ENCODE measurements around the gene RPL12.

Gene RPL12

DNA sequence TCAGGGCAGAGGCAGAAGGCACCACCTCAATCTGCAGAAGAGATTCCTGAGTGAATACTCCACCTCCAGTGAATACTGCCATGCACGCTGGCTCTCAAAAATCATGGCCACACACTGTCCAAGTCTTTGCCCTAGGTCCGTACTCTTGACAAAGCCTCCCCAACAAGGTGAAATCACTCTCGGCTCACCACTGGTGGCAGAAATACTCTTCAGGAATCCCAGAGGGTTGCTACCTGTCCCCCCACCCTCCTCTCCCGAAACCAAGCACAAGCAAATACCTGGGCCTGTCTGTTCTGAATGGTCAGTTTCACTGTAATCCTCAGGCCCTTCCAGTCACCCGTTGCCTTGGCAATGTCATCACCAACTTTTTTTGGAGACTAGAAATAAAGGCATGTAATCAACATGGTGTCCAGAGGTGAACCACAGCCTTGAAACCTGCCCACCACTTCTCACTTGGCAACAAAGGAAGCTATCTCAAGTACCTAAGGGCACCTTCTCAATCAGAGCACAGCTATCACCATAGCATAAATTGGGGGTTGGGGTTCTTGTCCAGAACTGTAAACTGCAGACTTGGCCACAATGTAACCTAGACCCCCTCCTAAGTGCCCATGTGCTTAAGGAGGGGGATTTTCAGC is 1.8 kb downstream of the RPL12 start:
- Histone ChIP-seq H3K27ac (ENCODE audit: low read depth, low read length) (peak overlapping the region; percentile 90), H3K4me1 (ENCODE audit: insufficient read depth, low read length) (peaks cover 5% of the 10 kb centered on the region; the same call in 1 of the 2 replicates), H3K4me3 (ENCODE audit: low read length) (peak overlapping the region; percentile 98), H3K36me3 (ENCODE audit: insufficient read depth, low read length) (peaks cover 66% of the 10 kb centered on the region), H3K9me3 (ENCODE audit: insufficient read depth, low read depth, low read length) (no peaks in the 10 kb centered on the region), H3K27me3 (ENCODE audit: insufficient read depth, low read length) (no peaks in the 10 kb centered on the region), H3K9ac (ENCODE audit: low read depth, low read length) (peak overlapping the region; percentile 100)
- WGBS = 63% methylated on average over 5 of the region's 5 CpGs

DNA sequence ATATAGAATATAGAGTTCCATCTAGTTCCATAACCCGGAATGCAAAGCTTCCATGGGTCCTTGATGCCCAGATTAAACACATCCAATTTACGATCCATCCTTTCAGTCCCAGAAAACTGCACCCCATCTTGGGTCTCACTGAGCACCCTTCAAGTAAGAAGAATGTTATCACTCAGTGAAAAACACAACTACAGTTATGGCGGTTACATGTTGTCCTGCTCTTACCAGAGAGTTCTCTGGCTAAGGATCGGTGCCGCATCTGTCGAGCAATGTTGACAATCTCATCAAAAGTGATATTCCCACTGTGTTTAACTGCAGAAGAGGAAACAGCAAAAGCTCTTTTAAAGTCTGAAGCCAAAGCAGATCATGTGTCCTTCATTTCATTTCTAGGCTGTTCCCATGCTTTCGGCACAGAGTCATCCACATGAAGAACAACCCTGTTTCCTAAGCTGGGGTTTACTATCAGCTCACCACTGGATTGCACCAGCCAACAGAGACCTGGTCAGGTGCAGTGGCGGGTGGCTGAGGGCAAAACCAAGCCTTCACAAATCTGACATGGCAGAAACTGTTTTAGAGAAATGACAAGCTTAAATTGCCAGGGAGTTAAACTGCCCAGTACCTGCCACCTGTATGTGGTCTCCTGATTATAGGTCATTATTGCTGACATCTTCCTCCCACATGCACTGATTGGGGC is 2.9 kb downstream of the RPL12 start:
- Histone ChIP-seq H3K9me3 (ENCODE audit: insufficient read depth, low read depth, low read length) (no peaks in the 10 kb centered on the region), H3K4me1 (ENCODE audit: insufficient read depth, low read length) (peaks cover 5% of the 10 kb centered on the region; the same call in 1 of the 2 replicates), H3K36me3 (ENCODE audit: insufficient read depth, low read length) (peaks cover 72% of the 10 kb centered on the region), H3K27ac (ENCODE audit: low read depth, low read length) (peak overlapping the region; percentile 70), H3K9ac (ENCODE audit: low read depth, low read length) (peak overlapping the region; percentile 100), H3K27me3 (ENCODE audit: insufficient read depth, low read length) (no peaks in the 10 kb centered on the region), H3K4me3 (ENCODE audit: low read length) (peak overlapping the region; percentile 98)
- WGBS = 95% methylated on average over 8 of the region's 8 CpGs

DNA sequence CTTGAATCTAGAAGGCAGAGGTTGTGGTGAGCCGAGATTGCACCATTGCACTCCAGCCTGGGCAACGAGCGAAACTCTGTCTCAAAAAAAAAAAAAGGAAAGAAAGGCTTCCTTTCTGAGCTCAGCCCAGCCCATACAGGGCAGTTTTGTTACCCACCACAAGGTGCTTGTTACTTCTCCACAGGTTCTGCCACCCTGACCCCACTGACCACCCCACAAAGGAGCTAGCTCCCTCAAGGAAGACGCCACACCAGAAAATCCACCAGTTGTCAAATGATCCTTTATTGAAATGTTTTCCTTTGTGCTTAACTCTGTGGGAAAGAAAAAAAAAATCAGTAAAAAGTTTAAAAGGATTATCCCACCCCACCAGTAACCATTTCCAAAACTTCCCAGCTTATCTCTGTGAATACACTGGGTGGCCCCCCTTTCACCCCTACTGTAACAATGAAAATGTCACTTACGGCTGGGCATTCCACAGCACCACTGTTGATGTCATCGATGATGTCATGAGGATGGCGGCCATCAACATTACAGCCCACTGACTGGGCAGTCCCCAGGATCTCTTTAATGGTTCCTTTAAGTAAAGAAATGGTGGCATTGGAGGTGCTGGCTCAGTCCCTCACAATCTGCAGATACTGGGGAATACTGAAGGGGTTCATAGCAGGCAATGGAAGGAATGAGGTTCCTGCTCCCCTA is 3.6 kb downstream of the RPL12 start:
- H3K4me3 ChIP-seq (ENCODE audit: low read length) = peak overlapping the region; percentile 98
- 95% methylated on average over 7 of the region's 7 CpGs for WGBS

DNA sequence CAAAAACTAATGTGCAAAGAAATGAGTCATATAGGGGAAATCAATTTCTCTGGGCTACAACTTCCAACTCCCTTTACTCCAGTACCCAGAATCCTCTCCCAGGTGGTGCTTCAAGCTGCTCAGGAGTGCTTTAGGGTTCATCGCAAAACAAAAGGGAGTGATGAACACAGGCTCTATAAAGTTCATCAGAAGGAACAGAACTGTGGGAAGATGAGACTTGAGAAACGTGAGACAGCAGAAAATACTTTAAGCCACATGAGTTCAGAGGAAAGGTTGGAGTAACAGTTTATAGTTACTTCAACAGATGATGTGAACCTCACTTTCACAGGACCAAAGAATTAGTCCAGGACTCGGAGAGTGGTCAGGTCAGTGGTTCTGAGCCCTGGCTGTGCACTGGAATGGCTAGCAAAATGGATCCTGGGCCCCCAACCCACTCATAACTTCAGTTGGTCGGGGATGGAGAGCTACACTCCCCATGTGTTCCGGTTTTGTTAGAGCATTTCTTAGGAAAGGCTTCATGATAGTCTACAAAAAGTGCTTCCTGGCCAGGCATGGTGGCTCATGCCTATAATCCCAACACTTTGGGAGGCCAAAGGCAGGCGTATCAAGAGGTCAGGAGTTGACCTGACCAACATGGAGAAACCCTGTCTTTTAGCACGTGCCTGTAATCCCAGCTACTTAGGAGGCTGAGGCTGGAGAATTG is 4.3 kb downstream of the RPL12 start:
- Histone ChIP-seq H3K9me3 (ENCODE audit: insufficient read depth, low read depth, low read length) (no peaks in the 10 kb centered on the region), H3K4me3 (ENCODE audit: low read length) (no peak overlapping the region), H3K27me3 (ENCODE audit: insufficient read depth, low read length) (no peaks in the 10 kb centered on the region), H3K4me1 (ENCODE audit: insufficient read depth, low read length) (no peaks in the 10 kb centered on the region), H3K27ac (ENCODE audit: low read depth, low read length) (peak overlapping the region; percentile 70; the same call in 1 of the 2 replicates), H3K9ac (ENCODE audit: low read depth, low read length) (no peak overlapping the region), H3K36me3 (ENCODE audit: insufficient read depth, low read length) (peaks cover 72% of the 10 kb centered on the region)
- WGBS = 91% methylated on average over 7 of the region's 7 CpGs

More for the DNA sequence above, 3.6 kb downstream of the RPL12 start:
- H3K36me3 ChIP-seq (ENCODE audit: insufficient read depth, low read length) = peaks cover 72% of the 10 kb centered on the region
- peaks cover 3% of the 10 kb centered on the region; the same call in 1 of the 2 replicates for H3K4me1 ChIP-seq (ENCODE audit: insufficient read depth, low read length)
- no peaks in the 10 kb centered on the region for H3K27me3 ChIP-seq (ENCODE audit: insufficient read depth, low read length)
- peak overlapping the region; percentile 70; the same call in 1 of the 2 replicates for H3K27ac ChIP-seq (ENCODE audit: low read depth, low read length)
- H3K9ac ChIP-seq (ENCODE audit: low read depth, low read length) = peak overlapping the region; percentile 100; the same call in 1 of the 2 replicates
- no peaks in the 10 kb centered on the region for H3K9me3 ChIP-seq (ENCODE audit: insufficient read depth, low read depth, low read length)

DNA sequence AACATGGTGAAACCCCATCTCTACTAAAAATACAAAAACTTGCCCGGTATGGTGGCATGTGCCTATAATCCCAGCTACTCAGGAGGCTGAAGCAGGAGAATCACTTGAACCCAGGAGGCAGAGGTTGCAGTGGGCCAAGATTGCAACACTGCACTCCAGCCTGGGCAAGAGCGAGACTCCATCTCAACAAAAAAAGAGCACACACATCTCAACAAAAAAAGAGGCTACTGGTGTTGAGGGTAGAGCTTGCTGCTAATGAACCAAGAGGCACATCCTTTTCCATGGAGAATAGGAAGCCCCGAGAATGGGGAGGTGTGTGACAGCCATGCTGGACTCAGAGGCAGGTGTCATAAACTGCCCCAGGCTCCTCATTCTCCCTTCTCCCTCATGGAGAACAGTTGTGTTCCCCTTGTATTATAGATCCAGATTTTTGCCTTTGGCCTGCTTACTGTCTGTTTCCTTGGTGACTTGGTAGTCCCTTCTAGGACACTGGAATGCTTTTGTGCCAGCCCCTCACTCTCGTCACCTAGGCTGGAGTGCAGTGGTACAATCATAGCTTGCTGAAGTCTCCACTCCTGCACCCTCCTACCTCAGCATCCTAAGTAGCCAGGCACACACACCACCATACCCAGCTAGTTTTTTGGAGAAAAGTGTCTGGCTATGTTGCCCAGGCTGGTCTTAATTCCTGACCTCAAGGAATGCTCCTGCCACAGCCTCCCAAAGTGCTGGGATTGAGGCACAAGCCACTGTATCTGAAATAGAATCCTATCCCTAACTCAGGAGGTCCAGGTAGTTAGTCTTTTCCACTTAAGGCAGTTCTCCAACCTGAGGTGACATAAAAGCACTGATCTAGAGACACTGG is 5.1 kb downstream of the RPL12 start:
- Histone ChIP-seq H3K4me3 (ENCODE audit: low read length) (no peak overlapping the region), H3K9me3 (ENCODE audit: insufficient read depth, low read depth, low read length) (no peaks in the 10 kb centered on the region), H3K36me3 (ENCODE audit: insufficient read depth, low read length) (peaks cover 76% of the 10 kb centered on the region), H3K9ac (ENCODE audit: low read depth, low read length) (no peak overlapping the region), H3K4me1 (ENCODE audit: insufficient read depth, low read length) (no peaks in the 10 kb centered on the region), H3K27me3 (ENCODE audit: insufficient read depth, low read length) (no peaks in the 10 kb centered on the region), H3K27ac (ENCODE audit: low read depth, low read length) (peak overlapping the region; percentile 70; the same call in 1 of the 2 replicates)
- whole genome bisulfite sequencing = 94% methylated on average over 4 of the region's 4 CpGs

DNA sequence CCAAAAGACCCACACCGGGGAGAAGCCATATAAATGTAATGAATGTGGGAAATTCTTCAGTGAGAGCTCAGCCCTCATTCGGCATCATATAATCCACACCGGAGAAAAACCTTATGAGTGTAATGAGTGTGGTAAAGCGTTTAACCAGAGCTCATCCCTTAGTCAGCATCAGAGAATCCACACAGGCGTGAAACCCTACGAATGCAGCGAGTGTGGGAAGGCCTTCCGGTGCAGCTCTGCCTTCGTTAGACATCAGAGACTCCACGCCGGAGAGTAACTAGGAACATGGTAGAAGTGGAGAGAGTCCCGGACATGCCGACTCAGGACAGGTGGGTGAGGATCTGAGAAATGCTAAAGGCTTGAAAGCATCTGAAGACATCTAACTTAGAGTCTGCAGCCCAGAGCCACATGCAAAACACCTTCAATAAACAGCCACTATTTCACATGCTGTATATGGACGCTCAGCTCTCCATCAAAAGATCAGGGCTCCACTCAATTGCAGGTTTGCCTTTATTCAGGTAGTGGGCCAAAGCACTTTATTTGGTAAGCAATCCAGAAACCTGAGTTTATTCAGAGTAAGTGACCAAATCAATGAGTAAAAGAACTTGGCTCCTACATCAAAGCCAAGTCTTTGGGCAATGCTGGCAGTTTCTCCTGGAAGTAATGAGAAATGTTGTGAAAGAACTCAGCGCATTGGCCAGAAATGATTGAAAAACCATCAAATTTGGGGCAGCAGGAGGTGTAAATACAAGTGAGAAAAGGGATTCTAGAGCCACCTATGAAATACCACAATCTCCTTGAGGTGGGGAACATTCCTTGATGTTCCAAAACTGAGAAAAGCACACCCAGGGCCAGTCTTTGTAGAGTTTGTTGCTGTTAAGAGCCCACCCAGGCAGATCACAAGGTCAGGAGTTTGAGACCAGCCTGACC is 6.0 kb downstream of the RPL12 start:
- Histone ChIP-seq H3K9me3 (ENCODE audit: insufficient read depth, low read depth, low read length) (no peaks in the 10 kb centered on the region), H3K4me1 (ENCODE audit: insufficient read depth, low read length) (no peaks in the 10 kb centered on the region), H3K27me3 (ENCODE audit: insufficient read depth, low read length) (no peaks in the 10 kb centered on the region), H3K36me3 (ENCODE audit: insufficient read depth, low read length) (peaks cover 78% of the 10 kb centered on the region), H3K4me3 (ENCODE audit: low read length) (no peak overlapping the region), H3K27ac (ENCODE audit: low read depth, low read length) (peak overlapping the region; percentile 48; the same call in 1 of the 2 replicates), H3K9ac (ENCODE audit: low read depth, low read length) (no peak overlapping the region)
- 95% methylated on average over 14 of the region's 15 CpGs for WGBS

DNA sequence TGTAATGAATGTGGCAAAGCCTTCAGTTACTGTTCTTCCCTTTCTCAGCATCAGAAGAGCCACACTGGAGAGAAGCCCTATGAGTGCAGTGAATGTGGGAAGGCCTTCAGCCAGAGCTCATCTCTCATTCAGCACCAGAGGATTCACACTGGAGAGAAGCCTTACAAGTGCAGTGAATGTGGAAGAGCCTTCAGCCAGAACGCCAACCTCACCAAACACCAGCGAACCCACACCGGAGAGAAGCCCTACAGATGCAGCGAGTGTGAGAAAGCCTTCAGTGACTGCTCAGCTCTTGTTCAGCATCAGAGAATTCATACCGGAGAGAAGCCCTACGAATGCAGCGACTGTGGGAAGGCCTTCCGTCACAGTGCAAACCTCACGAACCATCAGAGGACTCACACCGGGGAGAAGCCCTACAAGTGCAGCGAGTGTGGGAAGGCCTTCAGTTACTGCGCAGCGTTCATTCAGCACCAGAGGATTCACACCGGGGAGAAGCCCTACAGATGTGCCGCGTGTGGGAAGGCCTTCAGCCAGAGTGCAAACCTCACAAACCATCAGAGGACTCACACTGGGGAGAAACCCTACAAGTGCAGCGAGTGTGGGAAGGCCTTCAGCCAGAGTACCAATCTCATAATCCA is 6.8 kb downstream of the RPL12 start:
- Histone ChIP-seq H3K9me3 (ENCODE audit: insufficient read depth, low read depth, low read length) (no peaks in the 10 kb centered on the region), H3K4me1 (ENCODE audit: insufficient read depth, low read length) (no peaks in the 10 kb centered on the region), H3K9ac (ENCODE audit: low read depth, low read length) (no peak overlapping the region), H3K27me3 (ENCODE audit: insufficient read depth, low read length) (no peaks in the 10 kb centered on the region), H3K4me3 (ENCODE audit: low read length) (no peak overlapping the region), H3K27ac (ENCODE audit: low read depth, low read length) (no peak overlapping the region), H3K36me3 (ENCODE audit: insufficient read depth, low read length) (peaks cover 74% of the 10 kb centered on the region)
- WGBS = 91% methylated on average over 17 of the region's 17 CpGs

DNA sequence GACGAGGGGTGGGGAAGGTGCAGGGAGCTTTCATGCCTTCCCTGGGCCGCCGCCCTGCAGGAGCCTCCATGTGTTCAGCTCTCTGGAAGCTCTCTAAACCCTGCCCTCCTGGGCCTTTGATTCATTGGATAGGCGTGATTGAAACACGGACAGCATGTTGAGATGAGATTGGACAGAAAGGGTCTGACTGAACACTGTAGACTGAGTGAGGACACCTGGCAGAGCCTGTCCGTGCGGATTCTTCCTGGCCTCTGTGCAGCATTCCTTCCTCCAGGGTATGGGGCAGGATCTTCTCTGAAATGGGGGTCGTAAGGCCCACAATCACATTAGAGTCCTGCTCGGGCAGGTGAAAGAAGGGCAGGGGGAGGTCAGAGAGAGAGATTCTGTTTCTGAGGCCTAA is 12.8 kb downstream of the RPL12 start:
- Histone ChIP-seq H3K4me1 (ENCODE audit: insufficient read depth, low read length) (no peaks in the 10 kb centered on the region), H3K9me3 (ENCODE audit: insufficient read depth, low read depth, low read length) (no peaks in the 10 kb centered on the region), H3K9ac (ENCODE audit: low read depth, low read length) (no peak overlapping the region), H3K36me3 (ENCODE audit: insufficient read depth, low read length) (peaks cover 75% of the 10 kb centered on the region), H3K4me3 (ENCODE audit: low read length) (no peak overlapping the region), H3K27me3 (ENCODE audit: insufficient read depth, low read length) (no peaks in the 10 kb centered on the region), H3K27ac (ENCODE audit: low read depth, low read length) (no peak overlapping the region)
- 96% methylated on average over 9 of the region's 9 CpGs for WGBS

DNA sequence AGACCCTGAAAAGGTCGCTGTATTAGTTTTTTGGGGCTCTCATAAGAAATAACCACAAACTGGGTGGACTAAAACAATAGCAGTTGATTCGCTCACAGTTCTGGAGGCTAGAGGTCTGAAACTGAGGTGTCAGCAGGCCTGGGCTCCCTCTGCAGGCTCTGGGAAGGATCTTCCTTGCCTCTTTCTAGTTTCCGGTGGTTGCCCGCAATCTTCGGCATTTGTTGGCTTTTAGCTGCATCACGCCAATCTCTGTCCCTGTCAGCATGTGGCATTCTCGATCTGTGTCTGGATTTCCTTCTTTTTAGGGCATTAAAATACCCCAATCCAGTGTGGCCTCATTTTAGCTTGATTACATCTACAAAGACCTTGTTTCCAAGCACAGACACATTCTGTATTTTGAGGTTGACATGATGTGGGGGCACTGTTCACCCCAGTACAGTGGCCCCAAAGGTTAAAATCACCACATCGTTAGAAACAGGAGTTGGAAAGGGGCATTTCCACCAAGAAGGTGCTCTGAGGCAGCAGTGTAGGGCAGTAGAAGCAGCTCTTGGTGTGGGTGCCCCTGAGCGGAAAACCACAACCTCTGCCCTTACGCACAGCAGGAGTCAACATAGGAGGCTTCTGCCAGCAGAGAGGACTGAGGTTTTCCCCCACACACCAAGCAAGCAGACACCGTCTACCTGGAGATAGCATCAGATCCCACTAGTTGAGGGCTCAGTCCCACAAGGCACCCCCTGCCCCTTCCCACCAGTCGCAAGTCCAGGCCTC is 13.5 kb downstream of the RPL12 start:
- WGBS = 90% methylated on average over 12 of the region's 12 CpGs
- Histone ChIP-seq H3K4me1 (ENCODE audit: insufficient read depth, low read length) (no peaks in the 10 kb centered on the region), H3K4me3 (ENCODE audit: low read length) (no peak overlapping the region), H3K9ac (ENCODE audit: low read depth, low read length) (no peak overlapping the region), H3K27ac (ENCODE audit: low read depth, low read length) (no peak overlapping the region), H3K27me3 (ENCODE audit: insufficient read depth, low read length) (no peaks in the 10 kb centered on the region), H3K9me3 (ENCODE audit: insufficient read depth, low read depth, low read length) (no peaks in the 10 kb centered on the region), H3K36me3 (ENCODE audit: insufficient read depth, low read length) (peaks cover 78% of the 10 kb centered on the region)

All from HUES64 (cell line).